Measurements from ENCODE around the gene TTLL12. TPM values are rescaled to one million over a fixed set of nuclear protein-coding genes. Genes with fewer than 3 reads are reported as not detected.

The TTLL12 gene
- total RNA-seq, 1 experiment from 2014 or later: 61.0 TPM

DNA sequence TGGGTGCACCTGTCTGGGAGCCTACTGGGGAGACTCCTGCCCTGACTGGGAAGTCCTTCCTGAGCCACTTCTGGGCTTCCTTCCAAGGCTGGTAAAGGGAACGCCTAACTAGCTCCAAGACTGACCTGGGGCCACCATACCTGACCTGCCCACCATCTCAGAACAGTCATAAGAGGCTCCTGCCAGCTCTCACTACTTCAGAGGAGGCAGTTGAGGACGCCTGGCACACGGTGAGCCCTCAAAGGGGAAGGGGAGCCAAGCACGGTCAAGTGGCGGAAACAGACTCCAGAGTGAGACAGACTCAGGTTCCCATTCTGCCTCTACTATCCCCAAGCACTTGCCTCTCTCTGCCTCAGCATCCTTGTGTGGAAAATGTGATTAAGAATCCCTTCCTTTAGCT lies 51.4 kb downstream of the TTLL12 start:
- POLR2A ChIA-PET: interaction anchor here (0.5 kb wide), 1 partner anchor 80 kb away, joined by 3 read pairs; no protein-coding TSS in a partner anchor
- intact Hi-C loops (cut with micrococcal nuclease): no loop called here
- Mint-ChIP-seq H3K4me1 (ENCODE audit: insufficient read depth, unreplicated experiment) (no peaks in the 10 kb centered on the region), H3K9me3 (ENCODE audit: unreplicated experiment) (no peaks in the 10 kb centered on the region), H3K27me3 (ENCODE audit: insufficient read depth, unreplicated experiment) (no peaks in the 10 kb centered on the region), H3K27ac (ENCODE audit: low read depth, unreplicated experiment) (no peak overlapping the region), H3K36me3 (ENCODE audit: insufficient read depth, unreplicated experiment) (peaks cover 86% of the 10 kb centered on the region), H3K4me3 (ENCODE audit: unreplicated experiment) (no peak overlapping the region)
- no peak for TF ChIP-seq CTCF (IDR thresholded peaks at IDR 0.05; ENCODE audit: unreplicated experiment)
- CTCF ChIA-PET: no interaction called here
- DNase-seq (ENCODE audit: unreplicated experiment): no peak
- no TSS peak for BruUV-seq (replicated peaks)

- no peak overlapping the region for H3K27ac Mint-ChIP-seq (ENCODE audit: low read depth, unreplicated experiment)
- H3K4me3 Mint-ChIP-seq (ENCODE audit: unreplicated experiment): no peak overlapping the region
- no peaks in the 10 kb centered on the region for H3K4me1 Mint-ChIP-seq (ENCODE audit: insufficient read depth, unreplicated experiment)
- peaks cover 77% of the 10 kb centered on the region for H3K36me3 Mint-ChIP-seq (ENCODE audit: insufficient read depth, unreplicated experiment)
- BruUV-seq (replicated peaks): no TSS peak
- CTCF ChIA-PET: no interaction called here
- POLR2A ChIA-PET: interaction anchor here (0.8 kb wide), 1 partner anchor 13 kb away, joined by 3 read pairs; no protein-coding TSS in a partner anchor
- H3K27me3 Mint-ChIP-seq (ENCODE audit: insufficient read depth, unreplicated experiment): no peaks in the 10 kb centered on the region
- intact Hi-C loops (cut with micrococcal nuclease): no loop called here
- no peak for DNase-seq (ENCODE audit: unreplicated experiment)
- H3K9me3 Mint-ChIP-seq (ENCODE audit: unreplicated experiment): no peaks in the 10 kb centered on the region
- TF ChIP-seq CTCF (IDR thresholded peaks at IDR 0.05; ENCODE audit: unreplicated experiment): no peak
Observed at GRCh38 chr22:43134553-43134952, 52.4 kb downstream of the TTLL12 start.

GRCh38 chr22:43133401-43133800 lies 53.5 kb downstream of the TTLL12 start:
- no peak for TF ChIP-seq CTCF (IDR thresholded peaks at IDR 0.05; ENCODE audit: unreplicated experiment)

GRCh38 chr22:43131773-43132501 lies 55.0 kb downstream of the TTLL12 start:
- no TSS peak for BruUV-seq (replicated peaks)
- no peaks in the 10 kb centered on the region for H3K27me3 Mint-ChIP-seq (ENCODE audit: insufficient read depth, unreplicated experiment)
- DNase-seq (ENCODE audit: unreplicated experiment): no peak
- no peak overlapping the region for H3K4me3 Mint-ChIP-seq (ENCODE audit: unreplicated experiment)
- no peak for TF ChIP-seq CTCF (IDR thresholded peaks at IDR 0.05; ENCODE audit: unreplicated experiment)
- POLR2A ChIA-PET: no interaction called here
- intact Hi-C loops (cut with micrococcal nuclease): no loop called here
- CTCF ChIA-PET: no interaction called here
- H3K36me3 Mint-ChIP-seq (ENCODE audit: insufficient read depth, unreplicated experiment): peaks cover 70% of the 10 kb centered on the region
- no peak overlapping the region for H3K27ac Mint-ChIP-seq (ENCODE audit: low read depth, unreplicated experiment)
- H3K4me1 Mint-ChIP-seq (ENCODE audit: insufficient read depth, unreplicated experiment): peaks cover 20% of the 10 kb centered on the region
- H3K9me3 Mint-ChIP-seq (ENCODE audit: unreplicated experiment): no peaks in the 10 kb centered on the region

More at GRCh38 chr22:43133401-43133800, 53.5 kb downstream of the TTLL12 start:
- ChIA-PET POLR2A (no interaction called here), CTCF (no interaction called here)
- no peak for DNase-seq (ENCODE audit: unreplicated experiment)
- Mint-ChIP-seq H3K27ac (ENCODE audit: low read depth, unreplicated experiment) (no peak overlapping the region), H3K9me3 (ENCODE audit: unreplicated experiment) (no peaks in the 10 kb centered on the region), H3K4me3 (ENCODE audit: unreplicated experiment) (no peak overlapping the region), H3K36me3 (ENCODE audit: insufficient read depth, unreplicated experiment) (peaks cover 76% of the 10 kb centered on the region), H3K4me1 (ENCODE audit: insufficient read depth, unreplicated experiment) (peaks cover 9% of the 10 kb centered on the region), H3K27me3 (ENCODE audit: insufficient read depth, unreplicated experiment) (no peaks in the 10 kb centered on the region)
- intact Hi-C loops (cut with micrococcal nuclease): no loop called here
- no TSS peak for BruUV-seq (replicated peaks)
